ENCODE results near the gene SAAL1. TPM values are rescaled to one million over a fixed set of nuclear protein-coding genes. Genes with fewer than 3 reads are reported as not detected.

SAAL1 gene
- total and polyA plus RNA-seq, 2 donors, result 8.8 to 23.1 TPM

Small RNAs within 50 kb of the gene (small RNA-seq; reads per million reads assigned to genes)
- gene HIGD1AP5, result not detected

Other genes starting within 250 kb of the SAAL1 start
- 14.1 TPM for gene SERGEF, start 93.0 kb downstream of the SAAL1 start, total RNA-seq
- 45.3 TPM for gene SERGEF, start 93.0 kb downstream of the SAAL1 start, polyA plus RNA-seq
- gene TPH1, start 59.8 kb downstream of the SAAL1 start, total RNA-seq, result 2.5 TPM
- gene TPH1, start 59.8 kb downstream of the SAAL1 start, polyA plus RNA-seq, result 0.14 TPM
- not detected for gene MRGPRX3, start 26.5 kb upstream of the SAAL1 start, total RNA-seq
- not detected for gene MRGPRX3, start 26.5 kb upstream of the SAAL1 start, polyA plus RNA-seq
- not detected for gene MRGPRX4, start 66.8 kb upstream of the SAAL1 start, total RNA-seq
- not detected for gene MRGPRX4, start 66.8 kb upstream of the SAAL1 start, polyA plus RNA-seq
- gene SAA4, start 130.7 kb upstream of the SAAL1 start, total RNA-seq, result not detected
- gene SAA4, start 130.7 kb upstream of the SAAL1 start, polyA plus RNA-seq, result 0.54 TPM
- not detected for gene SAA2, start 142.6 kb upstream of the SAAL1 start, total RNA-seq
- 13.7 TPM for gene SAA2, start 142.6 kb upstream of the SAAL1 start, polyA plus RNA-seq
- not detected for gene SAA1, start 160.2 kb upstream of the SAAL1 start, total RNA-seq
- 44.4 TPM for gene SAA1, start 160.2 kb upstream of the SAAL1 start, polyA plus RNA-seq
- gene HPS5, start 216.1 kb upstream of the SAAL1 start, total RNA-seq, result 55.3 TPM
- gene HPS5, start 216.1 kb upstream of the SAAL1 start, polyA plus RNA-seq, result 8.4 TPM
- 119 TPM for gene GTF2H1, start 216.5 kb upstream of the SAAL1 start, total RNA-seq
- gene GTF2H1, start 216.5 kb upstream of the SAAL1 start, polyA plus RNA-seq, result 31.9 TPM